HG03280 (cell line): ENCODE data around the gene EYA3.

Experiments used
- ATAC-seq: cut with Tn5 transposase; IDR thresholded peaks from one replicate; pipeline ENCODE4 v1.9.1; 2021; ENCODE audit warnings: mild to moderate bottlenecking, moderate library complexity; ENCODE audit not compliant: unreplicated experiment

Gene EYA3

DNA sequence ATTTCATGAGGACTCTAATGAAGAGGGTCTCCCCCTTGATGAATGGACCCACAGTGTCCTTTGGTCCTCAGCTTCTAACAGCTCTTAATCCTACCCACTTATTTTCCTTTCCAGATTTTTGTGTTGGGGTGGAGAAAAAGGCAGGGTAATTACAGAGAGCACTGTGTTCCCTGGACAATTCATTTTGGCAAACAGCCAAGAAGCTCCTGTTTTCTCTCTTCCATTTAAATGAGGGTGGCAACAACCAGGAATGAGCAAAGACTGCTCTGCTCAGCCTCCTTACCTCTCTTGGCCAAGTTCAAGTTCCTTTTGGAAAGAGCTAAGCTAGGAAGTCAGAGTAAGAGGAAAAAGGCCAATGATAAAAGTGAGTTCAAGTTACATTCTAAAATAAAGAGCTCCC, 116.7 kb downstream of the EYA3 start:
- ATAC-seq, result no peak

DNA sequence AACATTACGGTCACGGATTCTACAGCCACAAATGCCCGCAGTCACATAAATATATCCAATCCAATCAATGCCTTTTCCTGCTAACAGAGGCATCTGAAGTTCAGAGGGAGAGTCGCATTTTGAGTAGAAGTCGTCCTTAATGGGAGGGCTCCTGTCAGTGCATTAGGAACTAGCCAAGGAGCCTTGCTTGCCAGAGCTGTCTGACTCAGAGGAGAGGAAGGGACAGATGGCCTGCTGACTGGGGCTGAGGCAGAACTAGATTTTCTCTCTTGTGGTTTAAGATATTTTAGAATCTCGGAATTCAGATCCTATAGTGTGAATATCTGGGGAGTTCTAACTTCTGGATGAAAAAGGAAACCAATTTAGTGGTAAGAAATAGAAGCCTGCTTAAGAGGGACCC, 118.0 kb downstream of the EYA3 start:
- ATAC-seq, result no peak

DNA sequence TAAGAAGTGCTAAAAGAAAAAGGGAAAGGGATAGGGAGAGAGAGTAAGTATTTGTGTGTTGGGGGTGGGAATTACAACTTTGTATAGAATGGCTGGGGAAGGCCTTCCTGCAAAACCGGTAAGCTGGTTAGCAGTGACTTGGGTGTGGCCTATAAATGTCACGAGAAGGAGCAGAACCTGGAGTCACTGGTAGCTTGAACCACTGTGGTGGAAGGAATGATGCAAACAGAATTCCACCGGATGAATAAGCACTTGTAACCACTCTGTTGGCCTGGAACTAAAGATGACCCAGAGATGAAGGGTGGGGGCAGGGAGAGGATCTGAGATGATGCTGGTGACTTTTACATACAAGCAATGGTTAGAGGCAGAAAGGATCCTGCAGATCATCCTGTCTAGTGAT, 119.7 kb downstream of the EYA3 start:
- ATAC-seq, result no peak

DNA sequence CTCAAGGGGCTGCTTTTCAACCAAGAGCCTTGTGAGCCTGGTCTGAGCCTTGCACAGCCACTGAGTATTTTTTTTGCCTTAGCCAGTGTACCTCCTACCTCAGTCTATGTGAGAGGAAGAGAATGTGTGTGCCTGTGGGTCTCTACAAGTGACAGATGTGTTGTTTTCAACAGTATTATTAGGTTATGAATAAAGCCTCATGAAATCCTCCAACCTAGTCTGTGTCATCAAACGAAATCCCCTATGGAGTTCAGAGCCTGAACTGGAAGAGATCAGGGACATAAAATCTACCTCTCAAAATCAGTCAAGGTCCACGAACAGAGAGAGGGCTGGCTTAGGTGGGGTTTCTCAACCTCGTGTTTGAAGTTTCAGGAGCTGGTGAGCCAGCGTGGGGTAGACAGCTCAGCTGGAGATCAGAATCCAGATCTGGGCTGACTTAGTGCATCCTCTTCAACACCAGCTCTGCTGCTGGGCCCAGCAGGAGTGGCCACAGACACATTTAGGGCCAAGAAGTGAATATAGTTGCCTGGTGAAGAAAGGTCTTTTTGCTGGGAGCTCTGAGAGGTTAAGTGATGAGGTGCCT, 120.4 kb downstream of the EYA3 start:
- ATAC-seq, result no peak

DNA sequence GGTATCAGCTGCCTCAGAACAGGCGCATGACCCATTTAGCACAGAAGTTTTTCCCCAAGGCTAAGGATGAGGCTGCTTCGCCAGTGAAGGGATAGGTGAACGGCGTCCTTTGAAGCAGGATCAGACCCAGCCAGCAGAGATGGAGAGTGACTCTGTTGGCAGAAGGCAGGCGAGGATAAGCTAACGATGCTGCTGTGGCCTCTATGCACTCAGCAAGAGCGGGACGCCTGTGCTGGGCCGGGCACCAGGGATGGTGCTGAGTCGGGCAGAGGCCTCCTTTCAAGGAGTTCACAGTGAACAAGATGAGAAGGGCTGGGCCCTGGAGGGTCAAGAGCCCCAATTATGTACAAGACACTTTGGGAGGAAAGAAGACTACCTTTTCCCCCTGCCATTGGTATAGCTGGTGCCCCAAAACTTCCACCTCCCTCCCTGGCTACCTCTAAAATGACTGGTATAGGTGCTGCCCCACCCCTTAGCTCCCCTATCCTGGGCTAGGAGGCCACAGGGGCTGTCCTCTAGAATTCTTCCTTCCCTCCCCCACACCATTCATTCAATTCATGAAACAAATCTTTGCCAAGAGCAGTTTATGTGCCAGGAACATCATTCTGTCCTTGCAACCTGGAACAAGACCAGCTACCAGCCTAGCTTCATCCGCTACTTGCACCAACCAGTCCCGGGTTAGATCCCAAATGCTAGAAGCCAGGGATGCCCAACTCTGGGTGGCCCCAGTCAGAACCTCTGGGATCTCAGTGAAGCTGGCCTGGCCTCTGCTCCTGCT, 121.1 kb downstream of the EYA3 start:
- no peak for ATAC-seq

DNA sequence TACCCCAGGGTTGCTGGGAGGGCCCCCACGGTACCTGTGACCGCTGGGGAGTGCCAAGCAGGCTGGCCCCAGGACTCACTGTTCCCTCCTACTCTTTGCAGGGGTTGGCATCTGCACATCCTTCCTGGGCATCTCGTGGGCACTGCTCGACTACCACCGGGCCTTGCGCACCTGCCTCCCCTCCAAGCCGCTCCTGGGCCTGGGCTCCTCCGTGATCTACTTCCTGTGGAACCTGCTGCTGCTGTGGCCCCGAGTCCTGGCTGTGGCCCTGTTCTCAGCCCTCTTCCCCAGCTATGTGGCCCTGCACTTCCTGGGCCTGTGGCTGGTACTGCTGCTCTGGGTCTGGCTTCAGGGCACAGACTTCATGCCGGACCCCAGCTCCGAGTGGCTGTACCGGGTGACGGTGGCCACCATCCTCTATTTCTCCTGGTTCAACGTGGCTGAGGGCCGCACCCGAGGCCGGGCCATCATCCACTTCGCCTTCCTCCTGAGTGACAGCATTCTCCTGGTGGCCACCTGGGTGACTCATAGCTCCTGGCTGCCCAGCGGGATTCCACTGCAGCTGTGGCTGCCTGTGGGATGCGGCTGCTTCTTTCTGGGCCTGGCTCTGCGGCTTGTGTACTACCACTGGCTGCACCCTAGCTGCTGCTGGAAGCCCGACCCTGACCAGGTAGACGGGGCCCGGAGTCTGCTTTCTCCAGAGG, 121.9 kb downstream of the EYA3 start:
- no peak for ATAC-seq

DNA sequence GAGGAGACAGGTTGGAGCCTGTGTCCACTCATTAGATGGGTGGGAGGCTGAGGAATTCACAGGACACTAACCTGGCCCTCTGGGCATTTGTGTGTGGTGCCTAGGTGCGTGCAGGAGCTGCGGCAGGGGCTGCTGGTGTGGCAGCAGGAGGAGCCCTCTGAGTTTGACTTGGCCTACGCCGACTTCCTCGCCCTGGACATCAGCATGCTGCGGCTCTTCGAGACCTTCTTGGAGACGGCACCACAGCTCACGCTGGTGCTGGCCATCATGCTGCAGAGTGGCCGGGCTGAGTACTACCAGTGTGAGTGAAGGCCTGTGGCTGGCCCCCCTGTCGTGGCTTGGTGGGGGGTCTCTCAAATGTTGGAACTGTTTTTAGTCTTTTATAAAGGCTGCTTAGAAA, 125.0 kb downstream of the EYA3 start:
- no peak for ATAC-seq

DNA sequence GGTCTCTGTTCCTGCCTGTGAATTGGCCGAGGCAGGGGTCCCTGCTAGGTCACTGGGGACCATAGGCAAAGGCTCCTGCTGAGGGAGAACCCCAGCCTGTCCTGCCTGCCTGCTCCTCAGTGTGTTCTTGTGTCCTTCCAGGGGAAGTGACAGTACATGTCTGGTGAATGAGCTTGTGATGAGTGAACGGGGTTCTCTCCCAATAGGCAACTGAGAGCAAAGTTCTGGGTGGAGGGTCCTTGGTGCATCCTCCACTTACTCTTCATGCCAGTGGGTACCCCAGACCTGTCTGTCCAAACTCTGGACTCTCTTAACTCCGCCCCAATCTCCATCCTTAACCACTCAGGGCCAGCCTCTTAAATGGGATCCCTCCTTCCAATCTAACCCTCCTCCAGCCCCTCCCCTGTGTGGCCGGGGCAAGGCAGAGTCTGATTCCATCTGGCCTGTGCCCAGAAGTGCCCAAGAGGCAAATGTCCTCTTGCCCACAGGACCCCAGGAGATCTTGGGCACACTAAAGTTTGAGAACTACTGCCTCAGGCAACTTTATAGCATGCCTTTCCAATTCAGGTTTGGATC, 126.7 kb downstream of the EYA3 start:
- ATAC-seq, result no peak

DNA sequence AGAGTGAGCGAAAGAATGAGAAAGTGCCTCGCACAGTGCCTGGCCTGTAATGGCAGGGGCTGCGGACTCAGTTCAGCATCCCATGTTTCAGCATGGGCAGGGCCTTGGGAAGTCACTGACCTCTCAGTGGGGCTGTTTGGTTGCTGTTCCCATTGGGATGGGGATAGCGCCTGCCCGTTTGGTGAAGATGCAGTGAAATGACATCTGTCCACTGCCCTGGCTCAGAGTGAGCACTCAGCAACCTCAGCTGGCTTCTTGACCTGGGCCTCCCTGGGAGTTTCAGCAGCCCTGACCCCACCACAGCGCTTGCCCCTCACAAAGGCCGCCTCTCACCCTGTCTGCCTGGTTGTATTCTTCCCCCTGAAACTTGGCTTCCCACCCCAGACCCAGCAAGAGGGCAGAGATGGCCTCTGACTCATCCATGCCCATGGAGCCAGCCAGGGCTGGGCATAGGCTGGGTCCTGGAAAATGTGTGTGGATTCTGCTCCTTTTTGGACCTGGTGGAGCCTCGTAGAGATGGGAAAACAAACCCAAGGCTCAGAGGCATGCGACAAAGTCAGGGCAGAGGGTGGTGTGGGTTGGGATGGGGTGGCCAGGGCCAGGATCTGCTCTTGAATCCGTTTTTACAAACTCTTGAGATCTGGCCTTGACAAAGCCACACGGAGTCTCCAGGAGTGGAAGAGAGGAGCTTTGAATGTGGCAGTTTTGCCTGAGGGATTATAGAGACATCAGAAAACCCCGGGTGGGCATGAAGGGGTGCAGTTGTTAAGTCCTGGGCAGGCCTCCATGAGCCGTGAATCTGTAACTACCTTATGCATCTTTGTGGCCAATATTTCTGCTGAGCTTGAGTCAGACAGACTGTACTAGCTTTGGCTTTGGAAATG, 127.4 kb downstream of the EYA3 start:
- ATAC-seq, result no peak

DNA sequence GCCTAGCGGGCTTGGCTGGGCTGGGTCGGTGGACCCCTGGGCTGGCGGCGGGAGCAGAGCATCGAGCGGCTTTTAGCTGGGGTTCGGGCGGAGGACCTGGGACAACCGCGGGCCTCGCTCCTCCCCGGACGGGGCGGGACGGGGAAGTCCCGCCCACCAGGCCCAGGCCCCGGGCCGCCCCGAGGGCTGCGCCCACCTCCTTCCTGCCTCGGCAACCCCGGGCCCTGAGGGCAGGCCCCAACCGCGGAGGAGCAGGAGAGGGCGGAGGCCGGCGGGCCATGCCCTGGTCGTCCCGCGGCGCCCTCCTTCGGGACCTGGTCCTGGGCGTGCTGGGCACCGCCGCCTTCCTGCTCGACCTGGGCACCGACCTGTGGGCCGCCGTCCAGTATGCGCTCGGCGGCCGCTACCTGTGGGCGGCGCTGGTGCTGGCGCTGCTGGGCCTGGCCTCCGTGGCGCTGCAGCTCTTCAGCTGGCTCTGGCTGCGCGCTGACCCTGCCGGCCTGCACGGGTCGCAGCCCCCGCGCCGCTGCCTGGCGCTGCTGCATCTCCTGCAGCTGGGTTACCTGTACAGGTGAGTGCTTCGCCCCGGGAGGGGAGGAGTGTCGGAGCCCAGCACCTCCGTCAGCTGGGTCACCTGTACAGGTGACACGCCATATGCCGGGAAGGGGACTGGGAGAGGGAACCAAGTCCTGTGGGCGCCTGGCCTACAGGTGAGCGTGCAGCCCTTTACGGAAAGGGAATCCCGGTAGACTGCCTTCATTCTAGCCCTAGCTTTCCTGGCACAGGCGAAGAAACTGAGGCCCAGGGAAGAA, 128.4 kb downstream of the EYA3 start, which contains the start of gene XKR8:
XKR8 (plus strand) TSS at position 182 of the 812 bp plus-strand sequence; CDS start at position 279, 97 bp downstream.
- ATAC-seq, result peak; percentile 85

DNA sequence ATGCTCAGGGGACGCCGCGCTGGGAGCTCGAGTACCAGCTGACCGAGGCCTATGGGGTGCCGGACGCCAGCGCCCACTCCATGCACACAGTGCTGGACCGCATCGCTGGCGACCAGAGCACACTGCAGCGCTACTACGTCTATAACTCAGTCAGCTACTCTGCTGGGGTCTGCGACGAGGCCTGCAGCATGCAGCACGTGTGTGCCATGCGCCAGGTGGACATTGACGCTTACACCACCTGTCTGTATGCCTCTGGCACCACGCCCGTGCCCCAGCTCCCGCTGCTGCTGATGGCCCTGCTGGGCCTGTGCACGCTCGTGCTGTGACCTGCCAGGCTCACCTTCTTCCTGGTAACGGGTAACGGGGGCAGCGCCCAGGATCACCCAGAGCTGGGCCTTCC, 129.9 kb downstream of the EYA3 start:
- ATAC-seq, result no peak

DNA sequence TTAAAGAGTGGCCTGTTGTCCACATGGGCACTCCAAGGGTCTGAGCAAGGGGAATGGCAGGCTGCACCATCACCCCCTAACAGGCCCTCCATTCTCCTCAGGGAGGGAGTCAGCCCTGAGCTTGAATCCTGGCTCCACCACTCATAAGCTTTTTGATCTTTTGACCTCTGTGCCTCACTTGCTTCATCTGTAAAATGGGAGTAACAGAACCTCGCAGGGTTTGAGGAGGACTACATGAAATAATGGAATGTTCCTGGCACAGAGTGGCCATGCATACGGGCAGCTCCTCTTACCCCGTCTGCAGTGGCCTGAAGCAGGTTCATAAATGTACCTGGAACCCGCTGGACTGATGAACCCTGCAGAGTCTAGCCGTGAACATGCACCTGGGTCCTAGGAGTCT, 130.8 kb downstream of the EYA3 start:
- no peak for ATAC-seq

DNA sequence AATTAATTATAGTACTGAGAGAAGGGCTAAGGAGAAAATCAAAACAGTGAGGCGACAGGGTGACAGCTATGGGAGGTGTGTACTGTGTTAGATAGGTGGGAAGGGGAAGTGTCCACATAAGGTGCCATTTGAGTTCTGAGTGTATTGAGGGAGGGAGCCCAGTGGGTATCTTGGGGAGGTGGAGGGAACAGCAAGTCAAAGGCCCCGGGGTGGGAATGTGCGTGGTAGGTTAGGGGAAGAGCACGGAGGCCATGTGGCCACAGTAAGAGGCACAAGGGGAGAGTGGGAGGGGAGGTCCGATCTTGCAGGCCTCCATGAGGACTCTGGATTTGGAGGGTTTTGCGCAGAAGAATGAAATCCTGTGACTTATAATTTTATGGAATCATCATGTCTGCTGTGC, 131.6 kb downstream of the EYA3 start:
- ATAC-seq, result no peak

DNA sequence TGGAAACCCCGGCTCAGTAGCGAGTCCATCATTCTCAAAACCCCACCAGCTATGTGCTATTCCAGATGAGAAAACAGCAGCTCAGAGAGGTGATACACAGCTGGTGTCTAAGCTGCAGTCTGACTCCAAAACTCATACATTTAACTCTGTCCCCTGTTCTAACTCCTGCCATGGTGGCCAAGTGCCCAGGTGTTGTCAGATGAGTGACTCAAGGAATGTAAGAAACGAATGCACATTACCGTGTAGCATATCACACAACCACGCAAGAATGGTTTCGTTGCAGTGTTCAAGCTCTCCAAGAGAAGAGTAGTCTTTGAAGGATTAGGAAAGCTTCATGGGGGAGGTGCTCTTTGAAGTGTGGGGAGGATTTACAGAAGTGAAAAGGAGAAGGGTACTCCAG, 133.3 kb downstream of the EYA3 start:
- no peak for ATAC-seq

DNA sequence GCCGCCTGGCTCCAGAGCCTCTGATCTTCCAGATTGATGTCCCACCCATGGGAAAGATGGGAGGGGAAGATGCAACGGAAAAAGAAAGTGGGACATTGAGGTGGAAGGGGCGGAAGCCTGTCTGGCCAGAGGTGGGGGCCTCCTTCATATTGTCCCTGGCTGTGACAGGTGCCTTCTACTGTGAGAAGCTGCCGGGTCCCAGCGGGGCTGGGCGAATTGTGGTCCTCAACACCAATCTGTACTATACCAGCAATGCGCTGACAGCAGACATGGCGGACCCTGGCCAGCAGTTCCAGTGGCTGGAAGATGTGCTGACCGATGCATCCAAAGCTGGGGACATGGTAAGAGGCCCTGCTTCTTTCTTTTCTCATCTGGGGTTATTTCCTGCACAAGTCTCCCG, 134.2 kb downstream of the EYA3 start:
- no peak for ATAC-seq

DNA sequence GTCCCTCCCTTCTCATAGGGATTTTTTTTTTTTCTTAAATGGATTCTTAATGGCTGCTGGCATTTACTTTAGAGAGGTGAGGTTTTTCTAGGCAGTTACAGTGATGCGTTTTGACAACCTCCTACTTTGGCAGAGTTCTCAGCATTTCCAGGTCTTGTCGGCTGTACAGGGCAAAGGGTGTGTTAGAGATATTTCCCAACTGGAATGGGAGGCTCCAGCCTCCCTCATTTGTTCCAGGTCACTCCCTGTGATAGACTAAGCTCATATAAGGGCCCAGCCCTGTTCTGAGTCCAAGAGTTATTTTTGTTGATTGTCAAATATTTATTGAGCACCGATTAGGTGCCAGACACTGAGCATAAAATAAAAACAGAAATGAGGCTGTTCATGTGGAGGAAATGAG, 136.3 kb downstream of the EYA3 start:
- no peak for ATAC-seq

DNA sequence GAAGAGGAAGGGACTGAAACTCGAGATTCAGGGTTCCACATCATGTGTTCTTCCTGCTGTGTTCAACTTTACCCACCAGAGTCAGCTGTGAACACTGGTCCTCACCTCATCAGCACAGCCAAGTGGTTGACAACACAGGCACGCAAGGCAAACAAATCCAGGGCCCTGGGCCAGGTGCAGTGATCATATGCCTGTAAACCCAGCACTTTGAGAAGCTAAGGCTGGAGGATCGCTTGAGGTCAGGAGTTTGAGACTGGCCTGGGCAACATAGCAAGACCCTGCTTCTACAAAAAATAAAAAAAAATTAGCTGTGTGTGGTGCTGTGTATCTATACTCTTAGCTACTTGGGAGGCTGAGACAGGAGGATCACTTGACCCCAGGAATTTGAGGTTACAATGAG, 137.0 kb downstream of the EYA3 start:
- no peak for ATAC-seq

DNA sequence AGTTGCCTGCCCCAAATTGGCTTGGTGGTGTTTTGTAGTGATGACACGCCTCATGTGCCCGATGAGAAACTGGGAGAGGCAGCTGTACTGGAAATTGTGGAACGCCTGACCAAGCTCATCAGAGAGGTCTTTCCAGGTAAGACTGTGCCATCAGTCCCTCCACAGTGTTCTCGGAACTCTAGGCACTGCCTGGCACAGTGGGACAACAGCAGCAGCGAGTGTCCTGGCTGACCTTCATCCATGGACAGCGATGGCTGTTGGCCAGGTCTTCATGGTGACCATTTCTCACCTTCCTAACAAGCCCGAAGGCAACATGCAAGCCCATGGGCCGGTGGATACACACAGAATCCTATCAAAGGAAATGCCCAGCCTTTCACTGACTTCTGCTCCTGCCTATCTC, 139.4 kb downstream of the EYA3 start:
- ATAC-seq, result no peak

DNA sequence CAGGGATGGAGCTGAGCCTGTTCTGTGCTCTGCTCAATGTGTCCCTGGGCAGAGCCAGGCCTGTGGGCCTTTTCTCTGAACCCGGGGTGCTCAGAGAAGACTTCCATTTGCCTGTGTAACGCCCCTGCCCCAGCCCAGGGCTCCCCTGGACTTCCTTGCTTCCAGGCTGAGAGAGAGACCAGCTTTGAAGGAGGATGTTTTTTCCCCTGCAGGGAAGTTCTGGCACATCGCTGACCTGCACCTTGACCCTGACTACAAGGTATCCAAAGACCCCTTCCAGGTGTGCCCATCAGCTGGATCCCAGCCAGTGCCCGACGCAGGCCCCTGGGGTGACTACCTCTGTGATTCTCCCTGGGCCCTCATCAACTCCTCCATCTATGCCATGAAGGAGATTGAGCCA, 143.4 kb downstream of the EYA3 start:
- no peak for ATAC-seq
